ENCODE measurements around the gene RHEB. TPM values are rescaled to one million over a fixed set of nuclear protein-coding genes. Genes with fewer than 3 reads are reported as not detected.

The RHEB gene
- total RNA-seq, 4 donors from 2014 or later = 107 to 229 (median 155) TPM

DNA sequence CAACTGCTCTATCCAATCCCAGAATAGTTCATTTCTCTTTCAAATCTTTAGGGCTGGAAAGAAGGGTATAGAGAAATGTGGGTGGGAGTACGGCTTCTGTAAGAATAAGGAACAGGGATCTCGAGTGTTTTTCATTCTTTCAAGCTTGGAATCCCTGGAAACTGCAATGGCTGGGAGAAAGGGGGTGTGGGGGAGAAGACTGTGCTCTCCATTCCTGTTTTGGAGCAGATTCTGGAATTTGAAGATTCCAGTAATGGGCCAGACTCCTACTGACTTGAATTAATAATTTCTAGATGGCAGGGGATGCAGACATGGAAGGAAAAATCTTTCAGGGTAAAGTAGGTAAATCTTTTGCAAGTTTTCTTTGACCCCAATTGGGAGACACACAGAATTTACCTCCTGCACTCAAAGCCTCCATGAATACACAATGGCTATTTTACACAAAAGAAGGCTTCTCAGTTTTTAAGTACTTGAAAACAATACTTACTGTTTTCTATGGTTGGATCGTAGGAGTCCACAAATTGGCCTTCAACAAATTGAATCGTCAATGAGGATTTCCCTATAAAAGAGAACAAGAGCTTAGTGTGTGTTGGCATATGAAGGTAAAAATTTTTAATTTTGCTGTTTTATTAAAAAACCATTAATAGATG lies 29.1 kb downstream of the RHEB start:
- TF ChIP-seq POLR2A (IDR thresholded peaks at IDR 0.05) = no peak
- no peak for TF ChIP-seq EP300 (IDR thresholded peaks at IDR 0.05)
- no peak for TF ChIP-seq POLR2AphosphoS5 (IDR thresholded peaks at IDR 0.05)
- TF ChIP-seq, protein P1, sequence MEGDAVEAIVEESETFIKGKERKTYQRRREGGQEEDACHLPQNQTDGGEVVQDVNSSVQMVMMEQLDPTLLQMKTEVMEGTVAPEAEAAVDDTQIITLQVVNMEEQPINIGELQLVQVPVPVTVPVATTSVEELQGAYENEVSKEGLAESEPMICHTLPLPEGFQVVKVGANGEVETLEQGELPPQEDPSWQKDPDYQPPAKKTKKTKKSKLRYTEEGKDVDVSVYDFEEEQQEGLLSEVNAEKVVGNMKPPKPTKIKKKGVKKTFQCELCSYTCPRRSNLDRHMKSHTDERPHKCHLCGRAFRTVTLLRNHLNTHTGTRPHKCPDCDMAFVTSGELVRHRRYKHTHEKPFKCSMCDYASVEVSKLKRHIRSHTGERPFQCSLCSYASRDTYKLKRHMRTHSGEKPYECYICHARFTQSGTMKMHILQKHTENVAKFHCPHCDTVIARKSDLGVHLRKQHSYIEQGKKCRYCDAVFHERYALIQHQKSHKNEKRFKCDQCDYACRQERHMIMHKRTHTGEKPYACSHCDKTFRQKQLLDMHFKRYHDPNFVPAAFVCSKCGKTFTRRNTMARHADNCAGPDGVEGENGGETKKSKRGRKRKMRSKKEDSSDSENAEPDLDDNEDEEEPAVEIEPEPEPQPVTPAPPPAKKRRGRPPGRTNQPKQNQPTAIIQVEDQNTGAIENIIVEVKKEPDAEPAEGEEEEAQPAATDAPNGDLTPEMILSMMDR (IDR thresholded peaks at IDR 0.05) = no peak
- ATAC-seq = no peak

DNA sequence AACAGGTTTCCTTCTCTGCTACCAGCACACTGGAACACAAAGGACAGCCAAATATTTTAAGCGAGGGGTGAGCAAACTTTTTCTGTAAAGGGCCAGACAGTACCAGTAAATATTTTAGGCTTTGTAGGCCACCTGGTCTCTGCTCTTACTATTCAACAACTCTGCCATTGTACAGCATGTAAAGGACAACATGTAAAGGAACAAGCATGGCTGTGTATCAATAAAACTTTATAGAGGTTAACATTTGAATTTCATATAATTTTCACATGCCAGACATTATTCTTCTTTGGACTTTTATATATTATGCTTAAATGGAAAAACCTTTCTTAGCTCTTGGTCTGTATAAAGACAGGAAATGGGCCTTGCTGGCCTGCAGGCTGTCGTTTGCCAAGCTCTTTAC lies 30.2 kb downstream of the RHEB start:
- Histone ChIP-seq H3K27me3 (no peaks in the 10 kb centered on the region), H3K4me3 (no peak overlapping the region), H3K36me3 (peaks cover 0 to 44% of the 10 kb centered on the region in 2 donors), H3K4me1 (peaks cover 15 to 95% (median 36%) of the 10 kb centered on the region in 3 donors), H3K9me3 (no peaks in the 10 kb centered on the region), H3K27ac (peak overlapping the region in 3 of 4 donors; percentile 39 to 48 (median 42))
- WGBS, 2 donors (ENCODE audit: low coverage in 1 of 2) = 53 to 63% methylated on average over 2 of the region's 2 CpGs
- no peak for ATAC-seq
- TF ChIP-seq POLR2AphosphoS5 (IDR thresholded peaks at IDR 0.05) (no peak), EP300 (IDR thresholded peaks at IDR 0.05) (no peak), POLR2A (IDR thresholded peaks at IDR 0.05) (no peak)
- TF ChIP-seq, protein P1 (IDR thresholded peaks at IDR 0.05) = no peak

More for the DNA sequence above, 29.1 kb downstream of the RHEB start:
- Histone ChIP-seq H3K4me1 (peaks cover 23 to 95% (median 33%) of the 10 kb centered on the region in 3 donors), H3K27me3 (no peaks in the 10 kb centered on the region), H3K27ac (peak overlapping the region; percentile 21 to 48 (median 34)), H3K4me3 (no peak overlapping the region), H3K9me3 (no peaks in the 10 kb centered on the region), H3K36me3 (peaks cover 0 to 40% of the 10 kb centered on the region in 2 donors)
- WGBS, 2 donors (ENCODE audit: low coverage in 1 of 2) = 60 to 71% methylated on average over 4 of the region's 4 CpGs

DNA sequence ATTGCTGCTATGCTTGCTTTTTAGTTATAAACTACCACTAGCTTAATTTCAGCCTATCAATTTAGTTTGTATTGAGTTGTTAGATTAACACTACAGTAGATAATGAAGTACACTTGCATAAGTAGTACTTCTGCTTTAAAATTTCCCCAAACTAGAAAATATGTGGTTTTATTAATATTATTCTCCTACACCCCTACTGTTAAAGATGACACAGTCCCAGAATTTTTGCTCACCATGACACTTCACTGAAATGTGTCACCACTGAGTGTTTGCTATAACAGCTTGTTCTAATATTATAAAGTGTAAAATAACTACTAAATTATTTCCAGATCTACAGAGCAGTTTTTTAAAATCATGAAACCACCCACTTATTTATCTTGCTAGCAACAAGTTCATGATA lies 31.6 kb downstream of the RHEB start:
- peaks cover 0 to 58% of the 10 kb centered on the region in 2 donors for H3K36me3 ChIP-seq
- H3K4me1 ChIP-seq = peaks cover 15 to 94% (median 36%) of the 10 kb centered on the region in 3 donors
- peak overlapping the region in 2 of 4 donors; percentile 25 to 60 for H3K27ac ChIP-seq
- no peak for ATAC-seq
- H3K9me3 ChIP-seq = no peaks in the 10 kb centered on the region
- no peaks in the 10 kb centered on the region for H3K27me3 ChIP-seq
- no peak for TF ChIP-seq POLR2A (IDR thresholded peaks at IDR 0.05)
- no peak for TF ChIP-seq EP300 (IDR thresholded peaks at IDR 0.05)
- TF ChIP-seq, protein P1 (IDR thresholded peaks at IDR 0.05) = no peak
- no peak for TF ChIP-seq POLR2AphosphoS5 (IDR thresholded peaks at IDR 0.05)
- no peak overlapping the region for H3K4me3 ChIP-seq

DNA sequence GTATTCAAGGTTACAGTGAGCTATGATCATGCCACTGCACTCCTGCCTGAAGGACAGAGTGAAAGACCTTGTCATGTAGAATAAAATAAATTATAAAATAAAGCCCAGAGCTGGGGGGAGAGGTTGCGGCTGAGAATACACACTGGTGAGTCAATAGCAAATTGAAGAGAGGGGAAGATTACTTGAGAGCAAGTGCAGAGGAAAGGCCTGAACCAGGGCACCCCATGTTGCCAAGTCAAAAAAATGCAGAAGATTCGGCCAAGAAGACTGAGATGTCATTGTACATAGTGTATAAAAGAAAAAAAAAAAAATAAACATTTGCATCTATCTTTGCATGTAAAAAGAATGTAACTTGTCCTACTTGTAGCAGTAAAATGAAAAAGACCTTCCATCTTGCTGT lies 32.5 kb downstream of the RHEB start:
- peaks cover 0 to 67% of the 10 kb centered on the region in 2 donors for H3K36me3 ChIP-seq
- peaks cover 15 to 93% (median 36%) of the 10 kb centered on the region in 3 donors for H3K4me1 ChIP-seq
- H3K9me3 ChIP-seq = no peaks in the 10 kb centered on the region
- H3K4me3 ChIP-seq = no peak overlapping the region
- no peaks in the 10 kb centered on the region for H3K27me3 ChIP-seq
- WGBS, 2 donors (ENCODE audit: low coverage in 1 of 2) = 7 to 26% methylated on average over 1 to 2 of the region's 2 CpGs
- no peak for ATAC-seq
- TF ChIP-seq, protein P1 (IDR thresholded peaks at IDR 0.05) = no peak
- TF ChIP-seq POLR2A (IDR thresholded peaks at IDR 0.05) (no peak), EP300 (IDR thresholded peaks at IDR 0.05) (no peak), POLR2AphosphoS5 (IDR thresholded peaks at IDR 0.05) (no peak)
- H3K27ac ChIP-seq = peak overlapping the region; percentile 46 to 72 (median 56)

DNA sequence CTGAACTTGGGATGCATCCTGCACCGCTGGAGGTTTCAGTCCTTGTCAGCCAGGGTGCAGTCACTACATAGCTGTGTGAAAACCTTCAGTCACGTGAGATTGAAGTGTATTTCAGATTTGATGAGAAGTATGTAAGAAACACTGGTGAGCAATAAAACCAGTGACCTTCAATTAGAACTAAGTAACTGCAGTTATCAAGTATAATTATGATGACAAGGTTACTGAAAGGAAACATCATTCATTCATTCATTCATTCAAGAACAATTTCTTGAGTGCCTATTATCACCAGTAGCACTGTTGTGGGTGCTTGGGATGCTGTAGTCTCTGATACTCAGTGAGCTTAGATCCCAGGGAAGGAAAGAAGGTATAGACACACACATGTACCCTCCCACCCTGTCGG lies 33.6 kb downstream of the RHEB start:
- Histone ChIP-seq H3K27me3 (no peaks in the 10 kb centered on the region), H3K9me3 (no peaks in the 10 kb centered on the region), H3K4me1 (peaks cover 15 to 92% (median 33%) of the 10 kb centered on the region in 3 donors), H3K27ac (peak overlapping the region in 2 of 4 donors; percentile 46 to 60), H3K36me3 (peaks cover 0 to 76% of the 10 kb centered on the region in 2 donors), H3K4me3 (no peak overlapping the region)
- no peak for ATAC-seq
- TF ChIP-seq, protein P1 (IDR thresholded peaks at IDR 0.05) = no peak
- TF ChIP-seq POLR2A (IDR thresholded peaks at IDR 0.05) (no peak), POLR2AphosphoS5 (IDR thresholded peaks at IDR 0.05) (no peak), EP300 (IDR thresholded peaks at IDR 0.05) (no peak)
- 89 to 100% methylated on average over 3 of the region's 3 CpGs for WGBS, 2 donors (ENCODE audit: low coverage in 1 of 2)

All from gastroesophageal sphincter (tissue), 4 donors.